ENCODE results near the gene FAM163B.

Gene FAM163B

GRCh38 chr9:133608382-133608781, 807 bp downstream of the FAM163B start:
- Histone ChIP-seq H3K36me3 (ENCODE audit: control insufficient read depth, insufficient read depth, low read length) (no peaks in the 10 kb centered on the region), H3K27me3 (ENCODE audit: control insufficient read depth, insufficient read depth, low read length, poor library complexity, severe bottlenecking) (peaks cover 48% of the 10 kb centered on the region), H3K27ac (ENCODE audit: insufficient read depth, low read depth, low read length, poor library complexity, severe bottlenecking) (no peak overlapping the region), H3K4me1 (ENCODE audit: control insufficient read depth, insufficient read depth, low read length) (peaks cover 6% of the 10 kb centered on the region), H3K4me3 (ENCODE audit: insufficient read depth, low read depth, low read length) (no peak overlapping the region), H3K9me3 (ENCODE audit: control insufficient read depth, low read length) (no peaks in the 10 kb centered on the region)
- 75 to 76% methylated on average over 7 of the region's 7 CpGs for WGBS, 2 experiments

DNA sequence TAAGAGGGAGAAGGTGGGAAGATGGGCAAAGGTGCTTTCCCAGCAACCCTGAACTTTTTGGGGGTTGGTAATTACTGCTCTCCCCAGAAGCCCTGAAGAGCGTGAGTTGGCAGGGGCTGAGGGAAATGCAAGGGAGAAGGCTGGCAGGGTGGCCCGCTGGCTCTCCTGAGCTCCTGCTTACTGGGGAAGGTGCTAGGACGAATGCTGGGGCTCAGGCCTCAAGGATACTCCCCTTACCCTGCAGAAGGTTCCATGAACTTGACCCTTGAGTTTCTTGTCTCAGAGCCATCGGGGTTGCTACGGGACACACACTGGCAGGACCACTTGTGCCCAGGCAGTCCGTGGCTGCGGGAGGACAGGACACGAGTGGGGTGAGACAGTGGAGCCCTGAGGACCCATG, 1.2 kb downstream of the FAM163B start:
- WGBS, 2 experiments, result 92 to 95% methylated on average over 8 of the region's 8 CpGs

DNA sequence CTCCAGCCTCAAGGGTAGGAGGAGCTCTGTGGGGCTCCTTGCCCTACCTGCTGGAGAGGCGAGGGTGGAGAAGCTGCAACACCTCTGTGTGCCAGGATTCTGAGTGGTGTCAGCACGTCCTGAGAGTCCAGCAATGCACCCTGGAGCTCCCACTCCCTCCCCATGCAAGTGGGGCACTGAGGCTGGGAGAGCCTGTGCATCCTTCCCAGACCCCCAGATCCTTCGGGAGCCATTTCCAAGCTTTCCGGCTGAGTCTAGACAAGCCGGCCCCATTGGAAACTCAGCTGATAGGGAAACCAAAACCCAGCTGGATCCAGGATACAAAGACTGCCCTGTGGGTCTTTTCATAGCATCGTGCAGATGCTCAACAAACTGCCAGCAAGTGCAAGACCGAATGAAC, 1.8 kb downstream of the FAM163B start:
- 79 to 82% methylated on average over 7 of the region's 7 CpGs for WGBS, 2 experiments
- Histone ChIP-seq H3K9me3 (ENCODE audit: control insufficient read depth, low read length) (no peaks in the 10 kb centered on the region), H3K4me1 (ENCODE audit: control insufficient read depth, insufficient read depth, low read length) (peaks cover 6% of the 10 kb centered on the region), H3K36me3 (ENCODE audit: control insufficient read depth, insufficient read depth, low read length) (no peaks in the 10 kb centered on the region), H3K27me3 (ENCODE audit: control insufficient read depth, insufficient read depth, low read length, poor library complexity, severe bottlenecking) (peaks cover 48% of the 10 kb centered on the region), H3K4me3 (ENCODE audit: insufficient read depth, low read depth, low read length) (no peak overlapping the region), H3K27ac (ENCODE audit: insufficient read depth, low read depth, low read length, poor library complexity, severe bottlenecking) (no peak overlapping the region)

More for the DNA sequence above, 1.2 kb downstream of the FAM163B start:
- H3K27ac ChIP-seq (ENCODE audit: insufficient read depth, low read depth, low read length, poor library complexity, severe bottlenecking), result no peak overlapping the region
- H3K9me3 ChIP-seq (ENCODE audit: control insufficient read depth, low read length), result no peaks in the 10 kb centered on the region
- H3K27me3 ChIP-seq (ENCODE audit: control insufficient read depth, insufficient read depth, low read length, poor library complexity, severe bottlenecking), result peaks cover 48% of the 10 kb centered on the region
- H3K36me3 ChIP-seq (ENCODE audit: control insufficient read depth, insufficient read depth, low read length), result no peaks in the 10 kb centered on the region
- H3K4me3 ChIP-seq (ENCODE audit: insufficient read depth, low read depth, low read length), result no peak overlapping the region
- peaks cover 6% of the 10 kb centered on the region for H3K4me1 ChIP-seq (ENCODE audit: control insufficient read depth, insufficient read depth, low read length)

DNA sequence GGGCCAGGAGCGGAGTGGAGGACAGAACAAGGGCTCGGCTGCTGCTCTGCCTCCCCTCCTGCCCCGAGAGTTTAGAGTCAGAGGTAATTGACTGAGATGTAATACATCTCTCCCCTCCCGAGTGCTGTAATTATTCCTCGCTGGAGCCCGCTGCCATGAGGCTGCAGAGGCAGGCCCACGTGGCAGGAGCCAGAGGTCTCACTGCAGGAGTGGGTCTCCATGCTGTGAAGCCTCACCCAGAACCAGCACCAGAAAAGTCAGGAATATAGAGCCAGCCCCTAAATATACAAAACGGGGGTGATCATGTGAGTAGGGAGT, 2.5 kb downstream of the FAM163B start:
- peaks cover 48% of the 10 kb centered on the region for H3K27me3 ChIP-seq (ENCODE audit: control insufficient read depth, insufficient read depth, low read length, poor library complexity, severe bottlenecking)

GRCh38 chr9:133605856-133606707, 3.1 kb downstream of the FAM163B start:
- no peak overlapping the region for H3K27ac ChIP-seq (ENCODE audit: insufficient read depth, low read depth, low read length, poor library complexity, severe bottlenecking)
- WGBS, 2 experiments, result 79 to 82% methylated on average over 16 of the region's 16 CpGs
- H3K9me3 ChIP-seq (ENCODE audit: control insufficient read depth, low read length), result no peaks in the 10 kb centered on the region
- peaks cover 6% of the 10 kb centered on the region for H3K4me1 ChIP-seq (ENCODE audit: control insufficient read depth, insufficient read depth, low read length)
- no peaks in the 10 kb centered on the region for H3K36me3 ChIP-seq (ENCODE audit: control insufficient read depth, insufficient read depth, low read length)
- H3K27me3 ChIP-seq (ENCODE audit: control insufficient read depth, insufficient read depth, low read length, poor library complexity, severe bottlenecking), result peaks cover 45% of the 10 kb centered on the region
- H3K4me3 ChIP-seq (ENCODE audit: insufficient read depth, low read depth, low read length), result no peak overlapping the region

More for the DNA sequence above, 2.5 kb downstream of the FAM163B start:
- peaks cover 6% of the 10 kb centered on the region for H3K4me1 ChIP-seq (ENCODE audit: control insufficient read depth, insufficient read depth, low read length)
- H3K27ac ChIP-seq (ENCODE audit: insufficient read depth, low read depth, low read length, poor library complexity, severe bottlenecking), result no peak overlapping the region
- H3K4me3 ChIP-seq (ENCODE audit: insufficient read depth, low read depth, low read length), result no peak overlapping the region
- 80 to 84% methylated on average over 8 of the region's 8 CpGs for WGBS, 2 experiments
- no peaks in the 10 kb centered on the region for H3K9me3 ChIP-seq (ENCODE audit: control insufficient read depth, low read length)
- H3K36me3 ChIP-seq (ENCODE audit: control insufficient read depth, insufficient read depth, low read length), result no peaks in the 10 kb centered on the region

DNA sequence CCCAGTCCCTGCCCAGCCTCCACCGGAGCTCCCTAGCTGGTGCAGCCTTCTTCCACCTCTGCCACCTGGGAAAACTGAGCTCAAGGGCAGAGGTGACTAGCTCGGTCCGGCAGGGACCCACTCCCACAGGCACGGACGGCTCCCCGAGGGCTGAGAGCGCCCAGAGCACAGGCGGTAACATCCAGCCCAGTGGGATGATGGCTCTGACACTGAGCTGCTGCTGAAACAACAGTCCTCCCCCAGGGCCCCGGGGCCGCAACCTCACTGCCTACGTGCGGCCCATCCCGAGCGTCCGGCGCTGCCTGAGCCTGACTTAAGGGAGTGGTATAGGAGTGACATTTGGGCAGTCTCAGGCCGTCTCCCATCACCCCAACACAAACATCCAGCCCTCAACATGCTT, 3.7 kb downstream of the FAM163B start:
- Histone ChIP-seq H3K9me3 (ENCODE audit: control insufficient read depth, low read length) (no peaks in the 10 kb centered on the region), H3K4me1 (ENCODE audit: control insufficient read depth, insufficient read depth, low read length) (peaks cover 6% of the 10 kb centered on the region), H3K27me3 (ENCODE audit: control insufficient read depth, insufficient read depth, low read length, poor library complexity, severe bottlenecking) (peaks cover 39% of the 10 kb centered on the region), H3K4me3 (ENCODE audit: insufficient read depth, low read depth, low read length) (no peak overlapping the region), H3K36me3 (ENCODE audit: control insufficient read depth, insufficient read depth, low read length) (no peaks in the 10 kb centered on the region), H3K27ac (ENCODE audit: insufficient read depth, low read depth, low read length, poor library complexity, severe bottlenecking) (no peak overlapping the region)
- WGBS, 2 experiments, result 92 to 95% methylated on average over 17 of the region's 17 CpGs

DNA sequence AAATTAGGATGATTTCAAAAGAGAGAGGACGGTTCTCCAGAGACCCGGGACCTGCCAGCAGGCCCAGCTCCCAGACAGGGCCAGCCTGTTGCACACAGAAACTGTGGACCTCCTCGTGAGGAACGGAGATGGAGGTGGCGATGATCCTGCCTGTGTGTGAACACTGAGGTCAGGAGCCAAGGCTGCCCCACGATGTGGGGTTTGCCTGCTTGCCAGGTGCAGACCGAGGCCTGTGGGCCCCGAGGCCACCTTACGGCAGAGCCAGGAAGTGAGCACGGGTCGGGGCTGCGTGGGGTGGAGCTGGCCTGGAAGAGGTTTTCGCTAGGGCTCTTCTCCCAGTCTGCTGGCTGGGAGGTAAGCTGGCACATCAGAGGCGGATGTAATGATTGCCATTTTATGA, 4.3 kb downstream of the FAM163B start:
- no peak overlapping the region for H3K4me3 ChIP-seq (ENCODE audit: insufficient read depth, low read depth, low read length)
- H3K27me3 ChIP-seq (ENCODE audit: control insufficient read depth, insufficient read depth, low read length, poor library complexity, severe bottlenecking), result peaks cover 33% of the 10 kb centered on the region
- H3K9me3 ChIP-seq (ENCODE audit: control insufficient read depth, low read length), result no peaks in the 10 kb centered on the region
- 82 to 86% methylated on average over 14 of the region's 14 CpGs for WGBS, 2 experiments
- no peaks in the 10 kb centered on the region for H3K36me3 ChIP-seq (ENCODE audit: control insufficient read depth, insufficient read depth, low read length)
- H3K27ac ChIP-seq (ENCODE audit: insufficient read depth, low read depth, low read length, poor library complexity, severe bottlenecking), result no peak overlapping the region
- H3K4me1 ChIP-seq (ENCODE audit: control insufficient read depth, insufficient read depth, low read length), result peaks cover 5% of the 10 kb centered on the region

DNA sequence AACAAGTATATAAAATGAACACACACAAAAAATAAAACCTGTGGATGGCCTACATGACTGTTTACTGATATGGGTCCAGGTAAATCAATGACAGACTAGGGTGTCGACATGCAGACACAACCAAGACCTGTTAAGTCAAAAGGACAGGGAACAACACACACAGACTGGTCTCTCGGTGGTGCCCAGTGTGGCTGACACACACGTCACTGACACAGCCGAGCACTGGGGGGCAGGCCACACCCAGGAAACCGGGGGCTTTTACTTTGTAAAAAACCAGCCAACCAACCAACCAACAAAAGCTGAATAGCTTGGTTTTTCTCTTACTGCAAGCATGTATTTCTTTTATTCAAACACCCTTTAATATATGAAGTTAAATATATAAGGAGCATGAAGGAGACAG, 5.0 kb downstream of the FAM163B start:
- Histone ChIP-seq H3K27ac (ENCODE audit: insufficient read depth, low read depth, low read length, poor library complexity, severe bottlenecking) (no peak overlapping the region), H3K27me3 (ENCODE audit: control insufficient read depth, insufficient read depth, low read length, poor library complexity, severe bottlenecking) (peaks cover 27% of the 10 kb centered on the region), H3K4me1 (ENCODE audit: control insufficient read depth, insufficient read depth, low read length) (no peaks in the 10 kb centered on the region), H3K4me3 (ENCODE audit: insufficient read depth, low read depth, low read length) (no peak overlapping the region), H3K36me3 (ENCODE audit: control insufficient read depth, insufficient read depth, low read length) (no peaks in the 10 kb centered on the region), H3K9me3 (ENCODE audit: control insufficient read depth, low read length) (no peaks in the 10 kb centered on the region)
- 74 to 76% methylated on average over 5 of the region's 5 CpGs for WGBS, 2 experiments

DNA sequence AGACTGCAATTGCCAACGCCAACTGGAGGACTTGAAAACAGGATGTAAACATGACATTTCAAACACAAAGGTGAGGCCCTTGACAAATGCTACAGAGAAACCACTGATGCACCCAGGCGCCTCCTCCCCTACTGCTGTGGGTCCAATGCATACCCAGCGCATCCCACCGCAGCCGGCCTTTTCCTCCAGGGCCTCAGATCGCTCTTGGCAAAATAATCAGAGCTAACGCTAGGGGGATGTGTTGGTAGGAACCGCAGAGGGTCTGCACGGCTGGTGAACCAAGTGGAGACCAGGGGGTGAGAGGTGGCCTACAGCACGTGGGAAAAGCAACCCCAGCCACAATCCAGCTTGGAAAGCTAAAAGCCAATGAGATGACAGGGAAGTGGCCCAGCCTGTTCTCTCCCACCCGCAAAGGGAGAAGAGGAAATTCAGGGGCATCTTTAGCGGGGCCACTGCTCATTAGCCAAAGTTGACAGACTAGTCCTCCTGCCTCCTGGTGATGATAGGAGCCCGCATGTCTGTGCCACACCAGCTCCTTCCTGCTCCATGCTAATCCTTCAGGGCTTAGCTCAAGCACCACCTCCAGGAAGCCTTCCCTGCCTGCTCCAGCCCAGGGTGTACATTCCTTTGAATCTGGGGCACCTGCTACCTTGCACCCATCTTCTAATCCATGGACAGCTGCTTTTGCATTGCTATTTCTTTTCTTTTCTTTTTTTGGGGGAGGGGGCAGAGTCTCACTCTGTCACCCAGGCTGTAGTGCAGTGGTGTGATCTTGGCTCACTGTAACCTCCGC, 5.9 kb downstream of the FAM163B start:
- WGBS, 2 experiments, result 74% methylated on average over 14 of the region's 14 CpGs
- Histone ChIP-seq H3K36me3 (ENCODE audit: control insufficient read depth, insufficient read depth, low read length) (no peaks in the 10 kb centered on the region), H3K4me1 (ENCODE audit: control insufficient read depth, insufficient read depth, low read length) (no peaks in the 10 kb centered on the region), H3K27me3 (ENCODE audit: control insufficient read depth, insufficient read depth, low read length, poor library complexity, severe bottlenecking) (peaks cover 18% of the 10 kb centered on the region), H3K27ac (ENCODE audit: insufficient read depth, low read depth, low read length, poor library complexity, severe bottlenecking) (no peak overlapping the region), H3K4me3 (ENCODE audit: insufficient read depth, low read depth, low read length) (no peak overlapping the region), H3K9me3 (ENCODE audit: control insufficient read depth, low read length) (no peaks in the 10 kb centered on the region)

DNA sequence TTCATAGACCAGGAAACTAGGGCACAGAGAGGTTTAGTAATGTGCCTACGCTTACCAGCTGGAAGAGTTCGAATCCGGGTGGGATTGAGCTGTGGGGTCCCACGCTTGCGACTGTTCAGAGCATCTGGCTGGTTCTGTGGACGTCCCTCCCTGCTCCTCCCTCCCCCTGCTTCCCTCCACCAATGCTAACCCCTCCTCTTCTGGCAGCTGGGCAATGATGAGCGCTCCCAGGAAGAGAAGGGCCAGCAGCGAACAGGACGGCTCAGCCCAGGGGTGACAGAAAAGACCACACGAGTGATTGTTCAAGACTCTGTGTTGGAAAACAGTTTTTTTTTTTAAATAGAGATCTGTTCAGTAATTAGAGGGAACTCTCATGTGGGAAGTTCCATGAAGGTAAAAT, 6.9 kb downstream of the FAM163B start:
- Histone ChIP-seq H3K4me3 (ENCODE audit: insufficient read depth, low read depth, low read length) (no peak overlapping the region), H3K27ac (ENCODE audit: insufficient read depth, low read depth, low read length, poor library complexity, severe bottlenecking) (no peak overlapping the region), H3K36me3 (ENCODE audit: control insufficient read depth, insufficient read depth, low read length) (no peaks in the 10 kb centered on the region), H3K27me3 (ENCODE audit: control insufficient read depth, insufficient read depth, low read length, poor library complexity, severe bottlenecking) (peaks cover 8% of the 10 kb centered on the region), H3K4me1 (ENCODE audit: control insufficient read depth, insufficient read depth, low read length) (no peaks in the 10 kb centered on the region), H3K9me3 (ENCODE audit: control insufficient read depth, low read length) (no peaks in the 10 kb centered on the region)
- 83 to 84% methylated on average over 10 of the region's 10 CpGs for WGBS, 2 experiments
